HepG2 (cell line): ENCODE measurements around the gene PIP4K2B. TPM values are rescaled to one million over a fixed set of nuclear protein-coding genes. Genes with fewer than 3 reads are reported as not detected.

Experiments
- DMTF1 ChIP-seq: sonication (generic); formaldehyde crosslinking; IDR thresholded peaks from 2 replicates; pipeline ENCODE4 v1.4.0; 2020; ENCODE audit warnings: mild to moderate bottlenecking, missing genetic modification reagents
- GLI4 ChIP-seq: sonication (generic); formaldehyde crosslinking; IDR thresholded peaks from 2 replicates; pipeline ENCODE4 v1.5.1; 2020; ENCODE audit warnings: missing genetic modification reagents, mild to moderate bottlenecking, moderate library complexity, borderline replicate concordance
- HES4 ChIP-seq: sonication (generic); formaldehyde crosslinking; IDR thresholded peaks from 2 replicates; pipeline ENCODE4 v1.9.0; 2021; ENCODE audit warnings: mild to moderate bottlenecking, missing genetic modification reagents, borderline replicate concordance
- HIVEP1 ChIP-seq: sonication (generic); formaldehyde crosslinking; IDR thresholded peaks from 2 replicates; pipeline ENCODE4 v1.4.0; 2020; ENCODE audit warnings: mild to moderate bottlenecking, missing genetic modification reagents
- HNRNPUL1 ChIP-seq: fragments of 200-400 bp; formaldehyde crosslinking; IDR thresholded peaks from 2 replicates; pipeline ENCODE4 v1.6.1; 2017; ENCODE audit warnings: low read depth, mild to moderate bottlenecking, low read length, moderate library complexity
- JUND ChIP-seq: sonication (generic); formaldehyde crosslinking; IDR thresholded peaks from 2 replicates; pipeline ENCODE4 v1.8.0; 2022; ENCODE audit warnings: mild to moderate bottlenecking, missing genetic modification reagents
- MNT ChIP-seq: fragments of 450-650 bp; IDR thresholded peaks from 2 replicates; pipeline ENCODE4 v1.6.1; 2016
- NRL ChIP-seq: sonication (generic); formaldehyde crosslinking; IDR thresholded peaks from 2 replicates; pipeline ENCODE4 v1.5.0; 2020; ENCODE audit warnings: missing genetic modification reagents, mild to moderate bottlenecking, moderate library complexity, borderline replicate concordance
- RELA ChIP-seq: sonication (generic); formaldehyde crosslinking; IDR thresholded peaks from 2 replicates; pipeline ENCODE4 v1.4.0; 2020; ENCODE audit warnings: missing genetic modification reagents
- REPIN1 ChIP-seq: sonication (generic); formaldehyde crosslinking; IDR thresholded peaks from 2 replicates; pipeline ENCODE4 v1.8.0; 2022; ENCODE audit warnings: missing genetic modification reagents, low read depth, mild to moderate bottlenecking, borderline replicate concordance
- SCMH1 ChIP-seq: sonication (generic); formaldehyde crosslinking; IDR thresholded peaks from 2 replicates; pipeline ENCODE4 v1.9.0; 2021; ENCODE audit warnings: missing genetic modification reagents, mild to moderate bottlenecking, borderline replicate concordance
- SOX6 ChIP-seq, 2 experiments: fragments of 450-650 bp in 1 of 2; sonication (generic) in 1 of 2; formaldehyde crosslinking in 1 of 2; IDR thresholded peaks; 2 replicates each; pipeline versions ENCODE4 v1.4.0 to v1.6.1; 2017 to 2020; ENCODE audit warnings: antibody characterized with exemption in 1 of 2, mild to moderate bottlenecking in 1 of 2, missing genetic modification reagents in 1 of 2
- SRSF1 ChIP-seq: fragments of 200-400 bp; formaldehyde crosslinking; optimal IDR thresholded peaks from 2 replicates; pipeline ENCODE3; 2017; ENCODE audit warnings: mild to moderate bottlenecking, low read depth, low read length, moderate library complexity
- TOE1 ChIP-seq: sonication (generic); formaldehyde crosslinking; IDR thresholded peaks from 2 replicates; pipeline ENCODE4 v1.4.0; 2020; ENCODE audit warnings: mild to moderate bottlenecking, missing genetic modification reagents
- ZFP36L1 ChIP-seq: sonication (generic); formaldehyde crosslinking; IDR thresholded peaks from 2 replicates; pipeline ENCODE4 v1.8.0; 2022; ENCODE audit warnings: mild to moderate bottlenecking, missing genetic modification reagents, moderate library complexity
- ZGPAT ChIP-seq: IDR thresholded peaks from 2 replicates; pipeline ENCODE4 v1.6.1; 2016; ENCODE audit warnings: mild to moderate bottlenecking
- ZNF772 ChIP-seq: sonication (generic); formaldehyde crosslinking; IDR thresholded peaks from 2 replicates; pipeline ENCODE4 v1.5.0; 2020; ENCODE audit warnings: mild to moderate bottlenecking, missing genetic modification reagents
- ZNF782 ChIP-seq: sonication (generic); formaldehyde crosslinking; IDR thresholded peaks from 2 replicates; pipeline ENCODE4 v1.4.0; 2020; ENCODE audit warnings: missing genetic modification reagents, mild to moderate bottlenecking, borderline replicate concordance
- polyA plus RNA-seq, 8 experiments: library from polyadenylated mRNA; depleted of rRNA in 3 of 8; stranded (reverse) in 7 of 8; unstranded in 1 of 8; fragments of >200 nt; fragmentation: Illumina TruSeq in 4 of 8; extraction: Trizol in 4 of 8; gene quantifications; 2 replicates each; pipeline versions ENCODE4 v1.2.1 to v1.2.3, GENCODE V29; 2011 to 2016; ENCODE audit warnings: low read depth in 4 of 8, missing spikeins in 1 of 8, mixed read lengths in 1 of 8; ENCODE audit not compliant: insufficient read depth in 1 of 8
- total RNA-seq, 5 experiments: library from RNA; depleted of rRNA; stranded (reverse); fragments of >200 nt; fragmentation: Illumina TruSeq; extraction: Trizol; gene quantifications; 2 replicates each; pipeline ENCODE4 v1.2.3, GENCODE V29; 2016; ENCODE audit warnings: low read depth in 1 of 5
- TF ChIP-seq, protein P1 (sequence below): IDR thresholded peaks from 2 replicates; pipeline ENCODE4 v1.6.1; 2018; ENCODE audit warnings: missing genetic modification reagents
- TF ChIP-seq, protein P2 (sequence below): fragments of 450-650 bp; IDR thresholded peaks from 2 replicates; pipeline ENCODE4 v1.6.1; 2017

PIP4K2B gene
- total and polyA plus RNA-seq, 2 of the 13 experiments (the other 11 are each of a cell fraction or from before 2014, with no cell fraction given), result 20.4 to 54.0 TPM

GRCh38 chr17:38752308-38753070, 46.9 kb downstream of the PIP4K2B start, which contains the start of gene PSMB3 (continued):
- TF ChIP-seq, protein P1, sequence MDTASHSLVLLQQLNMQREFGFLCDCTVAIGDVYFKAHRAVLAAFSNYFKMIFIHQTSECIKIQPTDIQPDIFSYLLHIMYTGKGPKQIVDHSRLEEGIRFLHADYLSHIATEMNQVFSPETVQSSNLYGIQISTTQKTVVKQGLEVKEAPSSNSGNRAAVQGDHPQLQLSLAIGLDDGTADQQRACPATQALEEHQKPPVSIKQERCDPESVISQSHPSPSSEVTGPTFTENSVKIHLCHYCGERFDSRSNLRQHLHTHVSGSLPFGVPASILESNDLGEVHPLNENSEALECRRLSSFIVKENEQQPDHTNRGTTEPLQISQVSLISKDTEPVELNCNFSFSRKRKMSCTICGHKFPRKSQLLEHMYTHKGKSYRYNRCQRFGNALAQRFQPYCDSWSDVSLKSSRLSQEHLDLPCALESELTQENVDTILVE (CRISPR knock-in tag), result peak; percentile 97
- TF ChIP-seq HNRNPUL1 (no peak), GLI4 (CRISPR knock-in tag) (peak; percentile 77; the same call in 1 of the 2 replicates), TOE1 (CRISPR knock-in tag) (0 out of 2 replicates have a peak, but pooled peaks have one; percentile 45), HIVEP1 (CRISPR knock-in tag) (no peak), HES4 (no peak; the same call in 1 of the 2 replicates), MNT (peak; percentile 97), RELA (CRISPR knock-in tag) (no peak; the same call in 1 of the 2 replicates), REPIN1 (peak; percentile 86; the same call in 1 of the 2 replicates), JUND (CRISPR knock-in tag) (no peak), NRL (CRISPR knock-in tag) (no peak), ZGPAT (CRISPR knock-in tag) (no peak; the same call in 1 of the 2 replicates), SRSF1 (peak; percentile 43), ZFP36L1 (CRISPR knock-in tag) (0 out of 2 replicates have a peak, but pooled peaks have one; percentile 89), ZNF782 (no peak; the same call in 1 of the 2 replicates), SOX6 (IDR thresholded peaks at IDR 0.05) (no peak), SOX6 (CRISPR knock-in tag; IDR thresholded peaks at IDR 0.05) (peak; percentile 33; the same call in 1 of the 2 replicates), SCMH1 (CRISPR knock-in tag) (no peak), ZNF772 (CRISPR knock-in tag) (peak; percentile 83), DMTF1 (CRISPR knock-in tag) (no peak; the same call in 1 of the 2 replicates)
- TF ChIP-seq, protein P2, sequence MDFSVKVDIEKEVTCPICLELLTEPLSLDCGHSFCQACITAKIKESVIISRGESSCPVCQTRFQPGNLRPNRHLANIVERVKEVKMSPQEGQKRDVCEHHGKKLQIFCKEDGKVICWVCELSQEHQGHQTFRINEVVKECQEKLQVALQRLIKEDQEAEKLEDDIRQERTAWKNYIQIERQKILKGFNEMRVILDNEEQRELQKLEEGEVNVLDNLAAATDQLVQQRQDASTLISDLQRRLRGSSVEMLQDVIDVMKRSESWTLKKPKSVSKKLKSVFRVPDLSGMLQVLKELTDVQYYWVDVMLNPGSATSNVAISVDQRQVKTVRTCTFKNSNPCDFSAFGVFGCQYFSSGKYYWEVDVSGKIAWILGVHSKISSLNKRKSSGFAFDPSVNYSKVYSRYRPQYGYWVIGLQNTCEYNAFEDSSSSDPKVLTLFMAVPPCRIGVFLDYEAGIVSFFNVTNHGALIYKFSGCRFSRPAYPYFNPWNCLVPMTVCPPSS, result no peak
